Effector memory CD4-positive, alpha-beta T cell (primary cell): ENCODE measurements around the gene SMPD3.
A peak's percentile ranks its signal among the peaks of the same experiment; 100 is the strongest.

Experiments
- DNase-seq, 3 donors: peaks; one replicate each; pipeline ENCODE4 v3.0.0-alpha.2; 2020
- H3K27ac ChIP-seq: 2 replicates; pipeline ENCODE4 v1.7.0; 2013; ENCODE audit warnings: mild to moderate bottlenecking, low read length, moderate library complexity; ENCODE audit not compliant: insufficient read depth, poor library complexity, severe bottlenecking
- H3K27me3 ChIP-seq: replicated peaks from 2 replicates; pipeline ENCODE4 v1.7.0; 2013; ENCODE audit warnings: mild to moderate bottlenecking, low read length; ENCODE audit not compliant: insufficient read depth, control insufficient read depth, poor library complexity, severe bottlenecking
- H3K36me3 ChIP-seq: 2 replicates; pipeline ENCODE4 v1.7.0; 2013; ENCODE audit warnings: mild to moderate bottlenecking, low read length, moderate library complexity; ENCODE audit not compliant: control insufficient read depth, insufficient read depth
- H3K4me1 ChIP-seq: 2 replicates; pipeline ENCODE4 v1.7.0; 2013; ENCODE audit warnings: low read length, mild to moderate bottlenecking; ENCODE audit not compliant: control insufficient read depth, insufficient read depth, poor library complexity, severe bottlenecking
- H3K4me3 ChIP-seq: 2 replicates; pipeline ENCODE4 v1.7.0; 2013; ENCODE audit warnings: low read length, low read depth, mild to moderate bottlenecking; ENCODE audit not compliant: insufficient read depth, poor library complexity, severe bottlenecking
- H3K9me3 ChIP-seq: 2 replicates; pipeline ENCODE4 v1.7.0; 2013; ENCODE audit warnings: mild to moderate bottlenecking, low read length, moderate library complexity; ENCODE audit not compliant: control insufficient read depth

Gene SMPD3

GRCh38 chr16:68458101-68458500 lies 9.8 kb upstream of the SMPD3 start:
- Histone ChIP-seq H3K27ac (no peak overlapping the region), H3K36me3 (no peaks in the 10 kb centered on the region)

GRCh38 chr16:68455631-68456030 lies 7.3 kb upstream of the SMPD3 start:
- Histone ChIP-seq H3K27ac (no peak overlapping the region), H3K9me3 (no peaks in the 10 kb centered on the region), H3K27me3 (no peaks in the 10 kb centered on the region), H3K4me3 (no peak overlapping the region), H3K4me1 (peaks cover 6% of the 10 kb centered on the region), H3K36me3 (no peaks in the 10 kb centered on the region)
- DNase-seq, result no peak

More at GRCh38 chr16:68458101-68458500, 9.8 kb upstream of the SMPD3 start:
- no peaks in the 10 kb centered on the region for H3K27me3 ChIP-seq
- H3K4me3 ChIP-seq, result no peak overlapping the region
- no peaks in the 10 kb centered on the region for H3K9me3 ChIP-seq
- no peak for DNase-seq
- peaks cover 4% of the 10 kb centered on the region for H3K4me1 ChIP-seq

GRCh38 chr16:68454920-68455435 lies 6.7 kb upstream of the SMPD3 start:
- H3K4me1 ChIP-seq, result peaks cover 6% of the 10 kb centered on the region
- no peak overlapping the region for H3K4me3 ChIP-seq
- no peaks in the 10 kb centered on the region for H3K27me3 ChIP-seq
- DNase-seq, result no peak
- H3K9me3 ChIP-seq, result no peaks in the 10 kb centered on the region
- no peak overlapping the region for H3K27ac ChIP-seq
- H3K36me3 ChIP-seq, result no peaks in the 10 kb centered on the region

- DNase-seq, result no peak
- peaks cover 7% of the 10 kb centered on the region for H3K4me1 ChIP-seq
- no peaks in the 10 kb centered on the region for H3K9me3 ChIP-seq
- no peaks in the 10 kb centered on the region for H3K27me3 ChIP-seq
- no peaks in the 10 kb centered on the region for H3K36me3 ChIP-seq
- no peak overlapping the region for H3K4me3 ChIP-seq
- no peak overlapping the region for H3K27ac ChIP-seq
Observed at GRCh38 chr16:68453816-68454215, 5.5 kb upstream of the SMPD3 start.

- no peak for DNase-seq
- Histone ChIP-seq H3K36me3 (no peaks in the 10 kb centered on the region), H3K27ac (no peak overlapping the region), H3K9me3 (no peaks in the 10 kb centered on the region), H3K27me3 (no peaks in the 10 kb centered on the region), H3K4me3 (no peak overlapping the region), H3K4me1 (peaks cover 20% of the 10 kb centered on the region)
Observed at GRCh38 chr16:68452176-68452575, 3.9 kb upstream of the SMPD3 start.

- H3K27ac ChIP-seq, result no peak overlapping the region
- peaks cover 24% of the 10 kb centered on the region for H3K4me1 ChIP-seq
- H3K36me3 ChIP-seq, result no peaks in the 10 kb centered on the region
- H3K27me3 ChIP-seq, result no peaks in the 10 kb centered on the region
- no peak for DNase-seq
- H3K4me3 ChIP-seq, result no peak overlapping the region
- H3K9me3 ChIP-seq, result no peaks in the 10 kb centered on the region
Observed at GRCh38 chr16:68451676-68452075, 3.4 kb upstream of the SMPD3 start.

- H3K36me3 ChIP-seq, result no peaks in the 10 kb centered on the region
Observed at GRCh38 chr16:68450741-68451255, 2.5 kb upstream of the SMPD3 start.

GRCh38 chr16:68447653-68448359 lies 502 bp downstream of the SMPD3 start:
- peaks cover 13% of the 10 kb centered on the region for H3K27me3 ChIP-seq
- H3K36me3 ChIP-seq, result no peaks in the 10 kb centered on the region

More at GRCh38 chr16:68450741-68451255, 2.5 kb upstream of the SMPD3 start:
- H3K27ac ChIP-seq, result no peak overlapping the region
- H3K9me3 ChIP-seq, result no peaks in the 10 kb centered on the region
- H3K27me3 ChIP-seq, result peaks cover 8% of the 10 kb centered on the region
- DNase-seq, result no peak
- H3K4me1 ChIP-seq, result peaks cover 25% of the 10 kb centered on the region
- no peak overlapping the region for H3K4me3 ChIP-seq

GRCh38 chr16:68446681-68447652 lies 1.3 kb downstream of the SMPD3 start:
- H3K27ac ChIP-seq, result no peak overlapping the region
- H3K27me3 ChIP-seq, result peaks cover 13% of the 10 kb centered on the region
- H3K4me3 ChIP-seq, result no peak overlapping the region
- no peaks in the 10 kb centered on the region for H3K9me3 ChIP-seq
- peaks cover 19% of the 10 kb centered on the region for H3K4me1 ChIP-seq
- no peak for DNase-seq
- no peaks in the 10 kb centered on the region for H3K36me3 ChIP-seq

More at GRCh38 chr16:68447653-68448359, 502 bp downstream of the SMPD3 start:
- no peak for DNase-seq
- H3K27ac ChIP-seq, result no peak overlapping the region
- peak overlapping the region; percentile 54 for H3K4me3 ChIP-seq
- H3K9me3 ChIP-seq, result no peaks in the 10 kb centered on the region
- peaks cover 19% of the 10 kb centered on the region for H3K4me1 ChIP-seq
